Epithelial cell of esophagus (primary cell): ENCODE results near the gene TMEM214.

Source experiments
- DNase-seq: peaks from one replicate; pipeline ENCODE4 v3.0.0; 2010; ENCODE audit warnings: low read depth
- H3K4me3 ChIP-seq: 2 replicates; pipeline ENCODE4 v1.5.1; 2011; ENCODE audit warnings: mild to moderate bottlenecking, low read length, control low read depth
- TF ChIP-seq, protein P1 (sequence below): IDR thresholded peaks from 2 replicates; pipeline ENCODE4 v1.5.1; 2011; ENCODE audit warnings: low read depth, mild to moderate bottlenecking, low read length, control low read depth, inconsistent platforms; ENCODE audit not compliant: insufficient read depth; ENCODE audit errors: missing control alignments

Gene TMEM214

DNA sequence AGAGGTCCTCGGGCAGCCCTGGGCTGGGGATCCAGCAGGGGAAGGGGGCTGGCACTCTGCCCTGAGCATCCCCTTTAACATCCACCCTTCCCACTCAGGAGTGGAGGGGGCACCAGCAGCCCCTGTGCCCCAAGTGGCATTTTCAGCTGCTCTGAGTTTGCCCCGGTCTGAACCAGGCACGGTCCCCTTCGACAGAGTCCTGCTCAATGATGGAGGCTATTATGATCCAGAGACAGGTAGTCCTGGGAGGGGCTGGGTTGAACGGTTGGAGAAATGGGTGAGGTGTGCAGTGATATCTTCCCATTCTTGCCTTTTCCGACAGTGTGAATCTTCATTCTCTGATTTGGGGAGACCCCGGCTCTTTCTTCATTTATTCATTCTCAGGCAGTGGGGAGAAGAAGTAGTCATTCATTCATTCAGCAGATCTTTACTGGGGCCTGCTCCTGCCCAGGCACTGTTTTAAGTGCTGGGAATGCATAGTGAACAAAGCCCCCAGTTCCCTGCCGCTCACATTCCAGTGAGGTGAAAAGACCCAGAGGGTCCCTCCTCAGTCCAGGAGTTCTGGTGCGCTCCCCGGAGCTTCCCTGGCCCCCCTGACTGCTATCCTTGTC is 52.4 kb downstream of the TMEM214 start:
- TF ChIP-seq, protein P1, sequence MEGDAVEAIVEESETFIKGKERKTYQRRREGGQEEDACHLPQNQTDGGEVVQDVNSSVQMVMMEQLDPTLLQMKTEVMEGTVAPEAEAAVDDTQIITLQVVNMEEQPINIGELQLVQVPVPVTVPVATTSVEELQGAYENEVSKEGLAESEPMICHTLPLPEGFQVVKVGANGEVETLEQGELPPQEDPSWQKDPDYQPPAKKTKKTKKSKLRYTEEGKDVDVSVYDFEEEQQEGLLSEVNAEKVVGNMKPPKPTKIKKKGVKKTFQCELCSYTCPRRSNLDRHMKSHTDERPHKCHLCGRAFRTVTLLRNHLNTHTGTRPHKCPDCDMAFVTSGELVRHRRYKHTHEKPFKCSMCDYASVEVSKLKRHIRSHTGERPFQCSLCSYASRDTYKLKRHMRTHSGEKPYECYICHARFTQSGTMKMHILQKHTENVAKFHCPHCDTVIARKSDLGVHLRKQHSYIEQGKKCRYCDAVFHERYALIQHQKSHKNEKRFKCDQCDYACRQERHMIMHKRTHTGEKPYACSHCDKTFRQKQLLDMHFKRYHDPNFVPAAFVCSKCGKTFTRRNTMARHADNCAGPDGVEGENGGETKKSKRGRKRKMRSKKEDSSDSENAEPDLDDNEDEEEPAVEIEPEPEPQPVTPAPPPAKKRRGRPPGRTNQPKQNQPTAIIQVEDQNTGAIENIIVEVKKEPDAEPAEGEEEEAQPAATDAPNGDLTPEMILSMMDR: no peak
- DNase-seq: no peak
- H3K4me3 ChIP-seq: peak overlapping the region; percentile 57

DNA sequence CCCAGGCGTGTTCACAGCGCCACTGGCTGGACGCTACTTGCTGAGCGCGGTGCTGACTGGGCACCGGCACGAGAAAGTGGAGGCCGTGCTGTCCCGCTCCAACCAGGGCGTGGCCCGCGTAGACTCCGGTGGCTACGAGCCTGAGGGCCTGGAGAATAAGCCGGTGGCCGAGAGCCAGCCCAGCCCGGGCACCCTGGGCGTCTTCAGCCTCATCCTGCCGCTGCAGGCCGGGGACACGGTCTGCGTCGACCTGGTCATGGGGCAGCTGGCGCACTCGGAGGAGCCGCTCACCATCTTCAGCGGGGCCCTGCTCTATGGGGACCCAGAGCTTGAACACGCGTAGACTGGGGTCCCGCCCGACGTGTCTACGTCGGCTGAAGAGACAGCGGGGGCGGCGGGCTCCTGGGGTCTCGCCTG is 52.9 kb downstream of the TMEM214 start:
- peak; percentile 55 for DNase-seq
- TF ChIP-seq, protein P1: no peak

DNA sequence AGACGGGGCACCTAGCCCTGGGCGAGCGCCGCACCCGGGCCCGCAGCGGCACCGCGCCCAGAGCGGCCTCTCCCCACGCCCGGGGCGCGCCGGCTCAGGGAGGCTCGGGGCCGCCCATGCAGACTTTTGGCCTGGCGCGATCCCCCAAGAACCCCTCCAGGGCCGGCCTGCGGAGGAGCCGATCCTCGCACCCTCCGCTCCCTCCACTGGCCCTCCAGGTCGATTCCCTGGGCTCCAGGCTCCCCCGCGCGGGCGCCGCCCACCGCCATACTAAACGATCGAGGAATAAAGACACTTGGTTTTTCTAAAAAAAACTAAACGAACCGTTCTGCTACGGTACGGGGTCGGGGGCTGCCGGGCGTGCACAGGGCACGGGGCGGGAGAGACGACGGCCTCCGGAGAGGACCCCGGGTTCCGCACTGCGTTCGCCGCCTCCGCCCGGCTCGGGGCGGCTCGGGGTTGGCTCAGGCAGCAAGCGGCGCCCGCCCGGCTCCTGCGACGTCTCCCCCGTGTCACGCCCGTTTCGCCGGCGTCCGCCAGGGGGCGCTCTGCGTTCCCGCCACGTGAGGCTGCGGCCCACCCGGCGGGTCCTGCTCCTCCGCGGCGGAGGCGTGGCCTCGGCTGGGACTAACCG is 53.4 kb downstream of the TMEM214 start:
- peak overlapping the region; percentile 57 for H3K4me3 ChIP-seq
- DNase-seq: peak; percentile 93
- TF ChIP-seq, protein P1: peak; percentile 49

More for the DNA sequence above, 52.9 kb downstream of the TMEM214 start:
- H3K4me3 ChIP-seq: peak overlapping the region; percentile 57

DNA sequence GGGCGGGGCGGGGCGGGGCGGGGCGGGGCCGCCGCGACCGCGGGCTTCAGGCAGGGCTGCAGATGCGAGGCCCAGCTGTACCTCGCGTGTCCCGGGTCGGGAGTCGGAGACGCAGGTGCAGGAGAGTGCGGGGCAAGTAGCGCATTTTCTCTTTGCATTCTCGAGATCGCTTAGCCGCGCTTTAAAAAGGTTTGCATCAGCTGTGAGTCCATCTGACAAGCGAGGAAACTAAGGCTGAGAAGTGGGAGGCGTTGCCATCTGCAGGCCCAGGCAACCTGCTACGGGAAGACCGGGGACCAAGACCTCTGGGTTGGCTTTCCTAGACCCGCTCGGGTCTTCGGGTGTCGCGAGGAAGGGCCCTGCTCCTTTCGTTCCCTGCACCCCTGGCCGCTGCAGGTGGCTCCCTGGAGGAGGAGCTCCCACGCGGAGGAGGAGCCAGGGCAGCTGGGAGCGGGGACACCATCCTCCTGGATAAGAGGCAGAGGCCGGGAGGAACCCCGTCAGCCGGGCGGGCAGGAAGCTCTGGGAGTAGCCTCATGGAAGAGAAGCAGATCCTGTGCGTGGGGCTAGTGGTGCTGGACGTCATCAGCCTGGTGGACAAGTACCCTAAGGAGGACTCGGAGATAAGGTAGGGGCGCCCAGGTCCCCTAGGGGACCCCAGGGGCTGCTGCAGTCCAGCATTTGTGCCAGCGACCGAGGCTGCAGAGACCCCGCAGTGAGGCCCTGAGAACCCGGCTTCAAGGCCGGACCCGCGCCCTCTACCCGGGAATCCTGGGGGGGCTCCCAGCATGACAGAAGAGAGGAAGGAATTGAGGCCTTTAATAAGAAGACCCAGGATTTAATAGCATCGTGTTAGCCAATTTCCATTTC is 54.2 kb downstream of the TMEM214 start, which contains the start of gene KHK:
KHK (plus strand) TSS at position 49 of the 870 bp plus-strand sequence; CDS start at position 537, 488 bp downstream.
- DNase-seq: peak; percentile 39
- peak within 1 kb of the TSS; percentile 60 for H3K4me3 ChIP-seq
- TF ChIP-seq, protein P1: no peak

DNA sequence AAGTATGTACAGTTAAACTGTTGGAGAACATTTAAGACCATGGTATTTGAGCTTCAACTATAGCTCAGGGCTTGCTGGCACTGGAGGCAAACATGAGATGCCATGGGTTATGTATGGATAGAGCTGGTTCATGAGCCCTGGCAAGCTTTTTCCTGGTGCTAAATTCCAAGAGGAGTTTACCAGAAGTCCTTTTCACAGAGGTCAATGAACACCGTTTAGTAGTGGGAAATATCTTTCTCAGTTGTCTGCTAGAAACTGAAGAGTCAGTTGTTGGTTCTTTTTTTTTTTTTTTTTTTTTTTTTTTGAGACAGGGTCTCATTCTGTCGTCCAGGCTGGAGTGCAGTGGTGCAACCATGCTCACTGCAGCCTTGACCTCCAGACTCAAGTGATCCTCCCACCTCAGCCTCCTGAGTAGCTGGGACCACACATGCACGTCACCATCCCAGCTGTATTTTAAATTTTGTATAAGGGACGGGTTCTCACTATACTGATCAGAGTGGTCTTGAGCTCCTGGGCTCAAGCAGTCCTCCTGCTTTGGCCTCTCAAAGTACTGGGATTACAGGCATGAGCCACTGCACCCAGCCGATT is 55.2 kb downstream of the TMEM214 start:
- TF ChIP-seq, protein P1: no peak
- H3K4me3 ChIP-seq: no peak overlapping the region
- no peak for DNase-seq

DNA sequence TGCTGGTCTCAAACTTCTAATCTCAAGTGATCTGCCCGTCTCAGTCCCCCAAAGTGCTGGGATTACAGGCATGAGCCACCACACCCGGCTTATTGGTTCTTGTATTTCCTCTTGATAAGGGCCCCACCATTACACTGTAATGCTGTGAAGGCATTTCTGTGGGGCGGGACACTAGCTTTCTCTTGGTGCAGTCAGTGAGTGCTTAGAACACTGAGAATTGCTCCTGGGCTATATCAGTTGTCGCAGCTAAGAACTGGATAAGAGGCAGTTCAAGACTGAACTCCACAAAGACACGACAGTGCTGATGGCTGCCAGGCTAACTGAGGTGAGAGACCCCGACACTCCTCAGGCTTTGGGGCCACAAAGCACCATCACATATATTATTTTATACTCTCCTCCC is 55.9 kb downstream of the TMEM214 start:
- H3K4me3 ChIP-seq: no peak overlapping the region
- TF ChIP-seq, protein P1: no peak
- no peak for DNase-seq
